ENCODE data around the gene ZNF587B.
"Not testable (repeated sequence)": the region's sequence is repeated elsewhere in the genome, so short reads cannot be mapped to it uniquely, and the experiment has no call there.

The ZNF587B gene

GRCh38 chr19:57888560-57889231, 58.6 kb downstream of the ZNF587B start, which contains the start of gene ZNF814:
TSS of gene ZNF814 (minus strand) at chr19:57889037. CDS start at chr19:57888802, 235 bp downstream.
- peaks cover 3% of the 10 kb centered on the region; the same call in 1 of the 2 replicates for H4K20me1 ChIP-seq (ENCODE audit: low read depth, low read length)
- no peak for TF ChIP-seq CTCF (IDR thresholded peaks at IDR 0.05; ENCODE audit: insufficient read depth, low read length, poor library complexity, severe bottlenecking)
- TF ChIP-seq EZH2phosphoT487 (conservative IDR thresholded peaks at IDR 0.05; ENCODE audit: low read length): no peak
- H3K27ac ChIP-seq (ENCODE audit: low read depth, low read length): no peak within 1 kb of the TSS; the same call in 1 of the 2 replicates
- peaks cover 3% of the 10 kb centered on the region; the same call in 1 of the 2 replicates for H3K36me3 ChIP-seq (ENCODE audit: low read length)
- H3F3A ChIP-seq (ENCODE audit: insufficient read depth): no peaks in the 10 kb centered on the region
- H3K4me2 ChIP-seq (ENCODE audit: low read depth, low read length, poor library complexity, severe bottlenecking): peak within 1 kb of the TSS; percentile 72
- H3K79me2 ChIP-seq (ENCODE audit: insufficient read depth, low read length): peaks cover 55% of the 10 kb centered on the region
- no peaks in the 10 kb centered on the region for H3K27me3 ChIP-seq (ENCODE audit: low read length)
- peak within 1 kb of the TSS; percentile 89 for H3K9ac ChIP-seq (ENCODE audit: low read length)
- H3K9me2 ChIP-seq (replicated peaks; ENCODE audit: insufficient read depth, low read length): no peaks in the 10 kb centered on the region
- peak within 1 kb of the TSS; percentile 92 for H3K4me3 ChIP-seq (ENCODE audit: insufficient read depth, low read length, poor library complexity, severe bottlenecking)
- H2AFZ ChIP-seq (ENCODE audit: low read depth, low read length, severe bottlenecking): peak within 1 kb of the TSS; percentile 99
- H3K9me3 ChIP-seq (ENCODE audit: insufficient read depth, low read length): no peaks in the 10 kb centered on the region

- H4K20me1 ChIP-seq (ENCODE audit: low read depth, low read length); H3K36me3 ChIP-seq (ENCODE audit: low read length); H3K4me2 ChIP-seq (ENCODE audit: low read depth, low read length, poor library complexity, severe bottlenecking); H3K27me3 ChIP-seq (ENCODE audit: low read length); H3F3A ChIP-seq (ENCODE audit: insufficient read depth); H3K9me2 ChIP-seq (replicated peaks; ENCODE audit: insufficient read depth, low read length); H3K27ac ChIP-seq (ENCODE audit: low read depth, low read length); H3K4me3 ChIP-seq (ENCODE audit: insufficient read depth, low read length, poor library complexity, severe bottlenecking); H3K9ac ChIP-seq (ENCODE audit: low read length); H3K9me3 ChIP-seq (ENCODE audit: insufficient read depth, low read length); H2AFZ ChIP-seq (ENCODE audit: low read depth, low read length, severe bottlenecking): not testable (repeated sequence)
- peaks cover 34% of the 10 kb centered on the region for H3K79me2 ChIP-seq (ENCODE audit: insufficient read depth, low read length)
Measured at GRCh38 chr19:57890706-57891105, 60.6 kb downstream of the ZNF587B start.

Measured in SU-DHL-6 (cell line).